Measurements from ENCODE around the gene PRG3. TPM values are rescaled to one million over a fixed set of nuclear protein-coding genes. Genes with fewer than 3 reads are reported as not detected.

Gene PRG3
- total and polyA plus RNA-seq, 2 donors (not counting 1 experiment from before 2014, with no cell fraction given): not detected

DNA sequence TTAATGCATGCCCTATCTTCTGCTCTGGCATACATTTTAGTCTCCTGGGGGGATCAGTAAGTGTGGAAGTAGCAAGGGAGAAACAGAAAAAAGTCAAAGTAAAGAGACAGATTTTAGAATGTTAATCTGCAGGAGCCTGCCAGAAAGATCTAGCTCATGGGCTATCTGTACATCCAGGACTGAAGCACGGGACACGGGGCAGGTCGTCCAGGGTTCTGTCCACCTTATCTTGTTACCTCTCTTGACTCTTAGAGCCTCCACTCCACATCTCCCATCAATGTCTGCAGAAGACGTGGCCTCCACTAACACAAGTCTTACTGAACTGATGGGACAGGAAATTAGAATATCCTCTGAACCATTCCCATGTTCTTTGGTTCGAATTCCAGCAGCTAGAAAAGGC is 47.7 kb upstream of the PRG3 start:
- H3K4me3 Mint-ChIP-seq: no peak overlapping the region
- no peaks in the 10 kb centered on the region for H3K9me3 Mint-ChIP-seq (ENCODE audit: insufficient read depth)
- POLR2A ChIA-PET: no interaction called here
- no peak overlapping the region for H2AFZ ChIP-seq (ENCODE audit: insufficient read depth, low read depth, low read length, poor library complexity, severe bottlenecking)
- no peak for TF ChIP-seq EZH2 (IDR thresholded peaks at IDR 0.05; ENCODE audit: borderline replicate concordance, insufficient read depth, low read depth, low read length, poor library complexity, severe bottlenecking)
- TF ChIP-seq, protein P1, sequence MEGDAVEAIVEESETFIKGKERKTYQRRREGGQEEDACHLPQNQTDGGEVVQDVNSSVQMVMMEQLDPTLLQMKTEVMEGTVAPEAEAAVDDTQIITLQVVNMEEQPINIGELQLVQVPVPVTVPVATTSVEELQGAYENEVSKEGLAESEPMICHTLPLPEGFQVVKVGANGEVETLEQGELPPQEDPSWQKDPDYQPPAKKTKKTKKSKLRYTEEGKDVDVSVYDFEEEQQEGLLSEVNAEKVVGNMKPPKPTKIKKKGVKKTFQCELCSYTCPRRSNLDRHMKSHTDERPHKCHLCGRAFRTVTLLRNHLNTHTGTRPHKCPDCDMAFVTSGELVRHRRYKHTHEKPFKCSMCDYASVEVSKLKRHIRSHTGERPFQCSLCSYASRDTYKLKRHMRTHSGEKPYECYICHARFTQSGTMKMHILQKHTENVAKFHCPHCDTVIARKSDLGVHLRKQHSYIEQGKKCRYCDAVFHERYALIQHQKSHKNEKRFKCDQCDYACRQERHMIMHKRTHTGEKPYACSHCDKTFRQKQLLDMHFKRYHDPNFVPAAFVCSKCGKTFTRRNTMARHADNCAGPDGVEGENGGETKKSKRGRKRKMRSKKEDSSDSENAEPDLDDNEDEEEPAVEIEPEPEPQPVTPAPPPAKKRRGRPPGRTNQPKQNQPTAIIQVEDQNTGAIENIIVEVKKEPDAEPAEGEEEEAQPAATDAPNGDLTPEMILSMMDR (IDR thresholded peaks at IDR 0.05): no peak
- peaks cover 0 to 4% (median 0%) of the 10 kb centered on the region in 3 donors for H3K9me3 ChIP-seq (ENCODE audit: control extremely low read depth in 1 of 3, control insufficient read depth in 2 of 3, insufficient read depth in 1 of 3, low read length in 2 of 3)
- H3K36me3 ChIP-seq (replicated peaks in 1 of 2; ENCODE audit: control extremely low read depth in 1 of 2, control insufficient read depth in 1 of 2, extremely low read depth in 1 of 2, insufficient read depth in 2 of 2, low read length in 1 of 2): peaks cover 0 to 3% of the 10 kb centered on the region in 2 experiments
- H4K20me1 ChIP-seq (ENCODE audit: control insufficient read depth, insufficient read depth, low read length, poor library complexity, severe bottlenecking): no peaks in the 10 kb centered on the region
- H3K9ac ChIP-seq (ENCODE audit: low read length): no peak overlapping the region
- intact Hi-C loops (cut with micrococcal nuclease): loop anchor here (5.0 kb wide), 1 partner anchor 91 kb away; the partner anchor contains the start of genes P2RX3 and SSRP1
- DNase-seq (no peak), ATAC-seq (ENCODE audit: low read depth) (no peak)
- CTCF ChIA-PET: interaction anchor here (1.3 to 4.2 kb wide), 5 partner anchors 8 to 98 kb away, joined by 4 to 22 read pairs (median 6); no protein-coding TSS in a partner anchor
- H3K27ac ChIP-seq (ENCODE audit: low read length in 2 of 2): no peak overlapping the region
- peaks cover 28 to 33% of the 10 kb centered on the region in 2 donors for H3K4me1 ChIP-seq (ENCODE audit: control insufficient read depth in 2 of 2, insufficient read depth in 2 of 2, low read length in 2 of 2)
- 100% methylated on average over 4 of the region's 5 CpGs for WGBS (ENCODE audit: insufficient coverage)
- H3K4me2 ChIP-seq (replicated peaks; ENCODE audit: low read depth, low read length, poor library complexity, severe bottlenecking): no peak overlapping the region
- H3K4me3 ChIP-seq (ENCODE audit: control extremely low read depth in 1 of 5, extremely low read depth in 1 of 5, insufficient read depth in 1 of 5, low read depth in 2 of 5, low read length in 4 of 5): no peak overlapping the region
- no peaks in the 10 kb centered on the region for H3K27me3 ChIP-seq (replicated peaks in 1 of 4; ENCODE audit: control extremely low read depth in 1 of 4, control insufficient read depth in 3 of 4, insufficient read depth in 4 of 4, low read length in 3 of 4)
- H3K79me2 ChIP-seq (ENCODE audit: control insufficient read depth, insufficient read depth, low read length): peaks cover 9% of the 10 kb centered on the region
- no peak overlapping the region for H3K27ac Mint-ChIP-seq
- no peaks in the 10 kb centered on the region for H3K27me3 Mint-ChIP-seq
- H3K4me1 Mint-ChIP-seq: peaks cover 35% of the 10 kb centered on the region

DNA sequence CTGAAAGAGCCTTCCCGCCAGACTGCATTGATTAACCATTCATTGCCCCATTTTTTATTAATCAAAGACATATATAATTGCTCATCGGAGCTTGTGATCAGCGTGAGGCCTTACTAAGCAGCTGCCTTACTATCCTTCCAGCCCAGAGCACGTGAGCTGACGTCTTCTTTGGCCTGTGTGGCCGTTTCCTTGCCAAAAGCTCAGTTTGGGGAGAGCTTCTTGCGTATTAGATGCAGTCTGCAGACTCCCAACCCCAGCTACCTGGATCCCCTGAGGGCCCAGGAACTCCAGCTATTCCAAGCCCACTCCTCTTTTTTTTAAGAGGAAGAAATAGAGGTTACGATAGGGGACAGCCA is 46.8 kb upstream of the PRG3 start:
- H3K4me3 Mint-ChIP-seq: peak overlapping the region; percentile 91
- Histone ChIP-seq H3K36me3 (replicated peaks in 1 of 2; ENCODE audit: control extremely low read depth in 1 of 2, control insufficient read depth in 1 of 2, extremely low read depth in 1 of 2, insufficient read depth in 2 of 2, low read length in 1 of 2) (peaks cover 0 to 3% of the 10 kb centered on the region in 2 experiments), H3K79me2 (ENCODE audit: control insufficient read depth, insufficient read depth, low read length) (peaks cover 10% of the 10 kb centered on the region), H3K27me3 (replicated peaks in 1 of 4; ENCODE audit: control extremely low read depth in 1 of 4, control insufficient read depth in 3 of 4, insufficient read depth in 4 of 4, low read length in 3 of 4) (no peaks in the 10 kb centered on the region), H3K4me1 (ENCODE audit: control insufficient read depth in 2 of 2, insufficient read depth in 2 of 2, low read length in 2 of 2) (peaks cover 28 to 33% of the 10 kb centered on the region in 2 donors), H3K27ac (ENCODE audit: low read length in 2 of 2) (no peak overlapping the region), H3K9ac (ENCODE audit: low read length) (no peak overlapping the region), H3K4me3 (ENCODE audit: control extremely low read depth in 1 of 5, extremely low read depth in 1 of 5, insufficient read depth in 1 of 5, low read depth in 2 of 5, low read length in 4 of 5) (no peak overlapping the region), H2AFZ (ENCODE audit: insufficient read depth, low read depth, low read length, poor library complexity, severe bottlenecking) (peak overlapping the region; percentile 95), H3K4me2 (replicated peaks; ENCODE audit: low read depth, low read length, poor library complexity, severe bottlenecking) (no peak overlapping the region), H4K20me1 (ENCODE audit: control insufficient read depth, insufficient read depth, low read length, poor library complexity, severe bottlenecking) (no peaks in the 10 kb centered on the region), H3K9me3 (ENCODE audit: control extremely low read depth in 1 of 3, control insufficient read depth in 2 of 3, insufficient read depth in 1 of 3, low read length in 2 of 3) (peaks cover 0 to 4% (median 0%) of the 10 kb centered on the region in 3 donors)
- no peaks in the 10 kb centered on the region for H3K9me3 Mint-ChIP-seq (ENCODE audit: insufficient read depth)
- no peak for TF ChIP-seq EZH2 (IDR thresholded peaks at IDR 0.05; ENCODE audit: borderline replicate concordance, insufficient read depth, low read depth, low read length, poor library complexity, severe bottlenecking)
- TF ChIP-seq, protein P1 (IDR thresholded peaks at IDR 0.05): no peak
- H3K27ac Mint-ChIP-seq: peak overlapping the region; percentile 92
- intact Hi-C loops (cut with micrococcal nuclease): loop anchor here (1.0 to 5.0 kb wide), 2 partner anchors 90 to 103 kb away; partner anchors contain the start of genes P2RX3, SSRP1 and TIMM10
- WGBS (ENCODE audit: insufficient coverage): 91% methylated on average over 5 of the region's 8 CpGs
- no peak for DNase-seq
- ChIA-PET POLR2A (no interaction called here), CTCF (interaction anchor here (0.6 to 4.2 kb wide), 8 partner anchors 9 to 204 kb away, joined by 3 to 22 read pairs (median 5); no protein-coding TSS in a partner anchor)
- H3K4me1 Mint-ChIP-seq: peaks cover 36% of the 10 kb centered on the region
- no peak for ATAC-seq (ENCODE audit: low read depth)
- H3K27me3 Mint-ChIP-seq: no peaks in the 10 kb centered on the region

Data from B cell (primary cell).